A673 (cell line): ENCODE results near the gene TENM4. TPM values are rescaled to one million over a fixed set of nuclear protein-coding genes. Genes with fewer than 3 reads are reported as not detected.

ENCODE experiments used
- BruUV-seq: library from RNA; stranded (reverse); fragments of 400-500 nt; replicated peaks from 2 replicates; lab custom pipeline; 2021; lab: Mats Ljungman, UMichigan
- CTCF ChIA-PET: fragments of 300-600 bp; sonication (Branson Sonifier 250); formaldehyde crosslinking; loops from one replicate; lab custom pipeline; 2022; ENCODE audit warnings: antibody characterized with exemption; lab: Charles Lee
- POLR2A ChIA-PET: fragments of 300-600 bp; sonication (Branson Sonifier 250); formaldehyde crosslinking; loops from one replicate; lab custom pipeline; 2022; ENCODE audit warnings: antibody characterized with exemption; ENCODE audit not compliant: low non-redundant PET; lab: Charles Lee
- DNase-seq: peaks from one replicate; pipeline ENCODE4 v3.0.0-alpha.2; 2015; ENCODE audit warnings: low spot score
- H3K27ac ChIP-seq: fragments of 200-600 bp; sonication (generic); 2 replicates; pipeline ENCODE4 v1.5.1; 2016; ENCODE audit warnings: mixed run types, low read depth, mild to moderate bottlenecking, mixed read lengths, antibody characterized with exemption, low read length; ENCODE audit not compliant: poor library complexity, severe bottlenecking
- H3K27me3 ChIP-seq: fragments of 200-600 bp; sonication (generic); replicated peaks from 2 replicates; pipeline ENCODE4 v1.6.1; 2017; ENCODE audit warnings: mixed run types, low read depth, mild to moderate bottlenecking, mixed read lengths, antibody characterized with exemption, low read length; ENCODE audit not compliant: insufficient read depth, poor library complexity
- H3K36me3 ChIP-seq: fragments of 200-600 bp; sonication (generic); 2 replicates; pipeline ENCODE4 v1.6.1; 2016; ENCODE audit warnings: mixed run types, mild to moderate bottlenecking, mixed read lengths, antibody characterized with exemption, low read length; ENCODE audit not compliant: insufficient read depth, poor library complexity, severe bottlenecking
- H3K4me1 ChIP-seq: fragments of 200-600 bp; sonication (generic); 2 replicates; pipeline ENCODE4 v1.6.1; 2017; ENCODE audit warnings: mixed run types, mild to moderate bottlenecking, mixed read lengths, antibody characterized with exemption, low read length; ENCODE audit not compliant: insufficient read depth, poor library complexity, severe bottlenecking
- H3K4me3 ChIP-seq: fragments of 200-600 bp; sonication (generic); 2 replicates; pipeline ENCODE4 v1.5.1; 2016; ENCODE audit warnings: low read depth, mixed run types, mild to moderate bottlenecking, mixed read lengths, low read length; ENCODE audit not compliant: poor library complexity, severe bottlenecking
- H3K9me3 ChIP-seq: fragments of 200-600 bp; sonication (generic); 2 replicates; pipeline ENCODE4 v1.6.1; 2016; ENCODE audit warnings: mixed run types, low read depth, mild to moderate bottlenecking, mixed read lengths, antibody characterized with exemption, low read length; ENCODE audit not compliant: poor library complexity, severe bottlenecking
- EZH2 ChIP-seq: fragments of 200-600 bp; sonication (generic); IDR thresholded peaks from 2 replicates; pipeline ENCODE4 v1.6.1; 2017; ENCODE audit warnings: borderline replicate concordance, low read depth, mild to moderate bottlenecking, mixed read lengths, antibody characterized with exemption, low read length; ENCODE audit not compliant: poor library complexity, severe bottlenecking
- intact Hi-C: fragments of 100-400 bp; cut with micrococcal nuclease; formaldehyde crosslinking; loops from one replicate; pipeline ENCODE4 v1.10.0; 2022; ENCODE audit not compliant: unreplicated experiment
- total RNA-seq: library from RNA; stranded (reverse); gene quantifications from 2 replicates; pipeline ENCODE4 v1.2.3, GENCODE V29; 2021
- TF ChIP-seq, protein P1 (sequence below): fragments of 300-800, 200-600 bp; sonication (generic); conservative IDR thresholded peaks from 2 replicates; pipeline ENCODE4 v1.5.1; 2017; ENCODE audit warnings: low read depth, mild to moderate bottlenecking, antibody characterized with exemption, low read length, moderate library complexity, mixed read lengths

The TENM4 gene
- total RNA-seq, 1 experiment from 2014 or later: 0.11 TPM

DNA sequence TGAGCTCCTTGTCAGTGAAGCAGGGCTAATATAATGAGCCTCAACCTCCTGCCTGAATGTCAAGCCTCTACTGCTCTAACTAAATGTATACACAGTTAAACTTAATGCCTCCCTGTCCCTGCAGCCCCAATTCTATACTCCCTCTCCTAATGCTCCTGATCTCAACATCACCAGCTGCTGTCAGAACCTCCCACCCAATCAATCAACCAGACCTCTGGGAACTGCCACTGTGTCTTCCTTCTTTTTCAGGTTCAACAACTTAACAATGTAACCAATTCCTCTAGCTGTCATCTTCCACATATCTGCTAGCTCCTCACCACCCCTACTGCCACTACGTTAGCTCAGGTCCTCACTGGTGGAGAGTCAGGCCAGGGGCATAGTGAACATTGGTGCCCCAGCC lies 526.3 kb downstream of the TENM4 start:
- intact Hi-C loops: no loop called here
- BruUV-seq: no TSS peak
- Histone ChIP-seq H3K27ac (no peak overlapping the region), H3K4me1 (no peaks in the 10 kb centered on the region), H3K27me3 (peaks cover 38% of the 10 kb centered on the region), H3K9me3 (no peaks in the 10 kb centered on the region), H3K4me3 (no peak overlapping the region), H3K36me3 (no peaks in the 10 kb centered on the region)
- ChIA-PET CTCF (interaction anchor here (0.5 kb wide), 1 partner anchor 11 kb away, joined by 4 read pairs; no protein-coding TSS in a partner anchor), POLR2A (no interaction called here)
- no peak for DNase-seq
- TF ChIP-seq, protein P1, sequence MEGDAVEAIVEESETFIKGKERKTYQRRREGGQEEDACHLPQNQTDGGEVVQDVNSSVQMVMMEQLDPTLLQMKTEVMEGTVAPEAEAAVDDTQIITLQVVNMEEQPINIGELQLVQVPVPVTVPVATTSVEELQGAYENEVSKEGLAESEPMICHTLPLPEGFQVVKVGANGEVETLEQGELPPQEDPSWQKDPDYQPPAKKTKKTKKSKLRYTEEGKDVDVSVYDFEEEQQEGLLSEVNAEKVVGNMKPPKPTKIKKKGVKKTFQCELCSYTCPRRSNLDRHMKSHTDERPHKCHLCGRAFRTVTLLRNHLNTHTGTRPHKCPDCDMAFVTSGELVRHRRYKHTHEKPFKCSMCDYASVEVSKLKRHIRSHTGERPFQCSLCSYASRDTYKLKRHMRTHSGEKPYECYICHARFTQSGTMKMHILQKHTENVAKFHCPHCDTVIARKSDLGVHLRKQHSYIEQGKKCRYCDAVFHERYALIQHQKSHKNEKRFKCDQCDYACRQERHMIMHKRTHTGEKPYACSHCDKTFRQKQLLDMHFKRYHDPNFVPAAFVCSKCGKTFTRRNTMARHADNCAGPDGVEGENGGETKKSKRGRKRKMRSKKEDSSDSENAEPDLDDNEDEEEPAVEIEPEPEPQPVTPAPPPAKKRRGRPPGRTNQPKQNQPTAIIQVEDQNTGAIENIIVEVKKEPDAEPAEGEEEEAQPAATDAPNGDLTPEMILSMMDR: no peak
- no peak for TF ChIP-seq EZH2

DNA sequence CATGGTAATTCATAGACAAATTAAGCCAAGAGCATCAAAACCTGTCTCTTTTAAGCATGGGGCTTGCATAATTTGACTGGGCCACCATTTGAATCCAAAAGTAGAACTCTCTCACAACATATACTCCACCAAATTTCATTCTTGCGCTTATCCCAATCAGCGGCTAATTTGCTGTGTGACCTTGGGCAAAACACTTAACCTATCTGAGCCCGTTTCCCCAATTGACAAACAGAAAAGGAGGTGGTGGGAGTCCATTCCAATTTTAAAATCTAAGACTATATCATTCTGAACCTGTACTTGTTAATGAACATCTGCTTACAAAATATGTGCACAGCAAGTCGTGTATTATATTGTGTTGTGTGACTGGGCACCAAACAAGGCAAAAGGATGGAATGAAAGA lies 528.1 kb downstream of the TENM4 start:
- H3K27ac ChIP-seq: no peak overlapping the region
- H3K27me3 ChIP-seq: peaks cover 28% of the 10 kb centered on the region
- TF ChIP-seq EZH2: no peak
- TF ChIP-seq, protein P1: no peak
- intact Hi-C loops: no loop called here
- DNase-seq: no peak
- no peak overlapping the region for H3K4me3 ChIP-seq
- no peaks in the 10 kb centered on the region for H3K9me3 ChIP-seq
- H3K36me3 ChIP-seq: no peaks in the 10 kb centered on the region
- H3K4me1 ChIP-seq: no peaks in the 10 kb centered on the region
- ChIA-PET POLR2A (no interaction called here), CTCF (no interaction called here)
- BruUV-seq: no TSS peak

DNA sequence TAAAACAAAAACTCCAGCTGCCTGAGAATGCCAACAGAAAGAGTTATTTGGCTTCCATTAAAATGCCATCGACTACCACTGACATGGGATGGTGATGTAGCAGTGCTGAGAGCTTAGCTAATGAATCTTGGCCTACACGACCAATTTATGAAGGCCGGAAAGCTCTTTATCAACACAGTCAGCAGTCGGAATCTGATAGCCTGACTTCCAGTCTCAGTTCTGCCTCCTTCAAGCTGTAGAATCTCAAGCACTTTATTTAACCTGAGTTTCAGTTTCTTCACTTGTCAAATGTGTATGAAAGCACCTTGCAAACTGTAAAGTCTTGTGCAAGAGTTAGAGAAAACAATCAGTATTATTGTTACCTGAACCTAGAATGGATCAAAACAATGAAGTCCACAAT lies 530.5 kb downstream of the TENM4 start:
- POLR2A ChIA-PET: no interaction called here
- BruUV-seq: no TSS peak
- Histone ChIP-seq H3K9me3 (no peaks in the 10 kb centered on the region), H3K27me3 (peaks cover 26% of the 10 kb centered on the region), H3K4me1 (no peaks in the 10 kb centered on the region), H3K4me3 (no peak overlapping the region), H3K27ac (no peak overlapping the region), H3K36me3 (no peaks in the 10 kb centered on the region)
- no peak for DNase-seq
- CTCF ChIA-PET: no interaction called here
- TF ChIP-seq EZH2: no peak
- TF ChIP-seq, protein P1: no peak
- intact Hi-C loops: no loop called here
